T follicular helper cell (primary cell): Measurements from ENCODE around the gene KRTAP9-1.
"Not testable (repeated sequence)": the region's sequence is repeated elsewhere in the genome, so short reads cannot be mapped to it uniquely, and the experiment has no call there.

Experiments used
- DNase-seq: peaks from one replicate; pipeline ENCODE4 v3.0.0-alpha.2; 2020; ENCODE audit warnings: low read depth
- total RNA-seq, 2 experiments: gene quantifications; one replicate each; lab custom pipeline; 2026; lab: John Stamatoyannopoulos, UW

KRTAP9-1 gene, protein sequence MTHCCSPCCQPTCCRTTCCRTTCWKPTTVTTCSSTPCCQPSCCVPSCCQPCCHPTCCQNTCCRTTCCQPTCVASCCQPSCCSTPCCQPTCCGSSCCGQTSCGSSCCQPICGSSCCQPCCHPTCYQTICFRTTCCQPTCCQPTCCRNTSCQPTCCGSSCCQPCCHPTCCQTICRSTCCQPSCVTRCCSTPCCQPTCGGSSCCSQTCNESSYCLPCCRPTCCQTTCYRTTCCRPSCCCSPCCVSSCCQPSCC
- total RNA-seq, result 0 reads per million in 2 experiments

DNA sequence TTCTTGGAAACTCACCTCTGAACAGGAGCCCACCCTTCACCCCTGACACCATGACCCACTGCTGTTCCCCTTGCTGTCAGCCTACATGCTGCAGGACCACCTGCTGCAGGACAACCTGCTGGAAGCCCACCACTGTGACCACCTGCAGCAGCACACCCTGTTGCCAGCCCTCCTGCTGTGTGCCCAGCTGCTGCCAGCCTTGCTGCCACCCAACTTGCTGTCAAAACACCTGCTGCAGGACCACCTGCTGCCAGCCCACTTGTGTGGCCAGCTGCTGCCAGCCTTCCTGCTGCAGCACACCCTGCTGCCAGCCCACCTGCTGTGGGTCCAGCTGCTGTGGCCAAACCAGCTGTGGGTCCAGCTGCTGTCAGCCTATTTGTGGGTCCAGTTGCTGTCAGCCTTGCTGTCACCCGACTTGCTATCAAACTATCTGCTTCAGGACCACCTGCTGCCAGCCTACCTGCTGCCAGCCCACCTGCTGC is at the start of gene KRTAP9-1:
TSS of gene KRTAP9-1 (plus strand) at position 51 of the 482 bp plus-strand sequence. CDS start at position 51, 0 bp downstream.
- DNase-seq, result not testable (repeated sequence)

DNA sequence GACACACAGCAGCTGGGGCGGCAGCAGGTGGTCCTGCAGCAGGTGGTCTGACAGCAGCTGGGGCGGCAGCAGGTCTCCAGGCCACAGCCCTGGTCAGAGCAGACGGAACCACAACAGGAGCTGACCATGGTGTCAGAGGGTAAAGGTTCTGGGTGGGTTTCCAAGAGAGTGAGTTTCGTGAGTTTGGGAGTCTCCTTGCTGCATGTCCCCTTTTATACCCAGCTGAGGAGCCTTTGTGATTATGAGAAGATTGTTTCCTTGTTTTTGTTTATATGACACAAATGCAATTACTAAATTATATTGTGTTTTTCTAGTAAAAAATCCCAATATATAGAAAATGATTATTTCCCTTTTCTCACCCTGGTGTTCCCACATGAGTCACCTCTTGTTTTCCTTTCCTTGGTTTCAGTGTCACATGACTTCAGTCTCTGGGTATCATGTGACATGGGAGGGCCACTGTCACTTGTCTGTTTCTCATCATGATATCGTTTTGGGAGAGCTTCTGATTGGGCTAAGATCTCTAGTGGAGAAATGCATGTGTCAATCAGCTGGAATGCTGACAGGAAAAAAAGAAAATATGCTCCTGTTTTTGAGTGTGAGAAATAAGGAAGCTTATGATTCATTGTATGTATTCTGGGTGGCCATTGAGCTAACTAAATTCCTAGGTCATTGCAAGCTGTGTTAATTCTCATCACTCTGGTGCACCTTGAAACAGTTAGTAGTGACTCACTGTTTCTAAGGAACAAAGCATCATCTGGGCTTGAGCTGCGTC is 49.1 kb upstream of the KRTAP9-1 start, which contains the start of gene KRTAP4-6:
TSS of gene KRTAP4-6 (minus strand) at position 185 of the 772 bp plus-strand sequence. CDS start at position 128, 57 bp downstream.
- no peak for DNase-seq

DNA sequence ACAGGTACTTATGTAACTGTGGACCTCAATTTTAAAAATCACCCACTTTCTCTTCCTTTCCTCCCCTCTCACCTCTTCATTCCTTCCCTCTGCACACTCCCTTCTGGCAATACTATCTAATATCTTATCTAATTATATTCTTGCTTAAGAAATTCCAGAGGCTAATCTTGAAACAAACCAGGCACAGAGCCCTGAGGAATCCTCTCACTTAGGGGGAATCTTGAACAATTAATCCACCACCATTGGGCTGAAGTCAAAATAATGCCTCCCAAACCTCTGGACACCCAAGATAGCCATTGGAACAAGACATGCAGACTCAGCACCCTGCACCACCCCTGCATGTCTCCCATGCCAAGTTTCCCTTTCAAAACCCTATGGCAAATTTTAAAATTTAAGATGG is 48.3 kb upstream of the KRTAP9-1 start:
- DNase-seq, result no peak

DNA sequence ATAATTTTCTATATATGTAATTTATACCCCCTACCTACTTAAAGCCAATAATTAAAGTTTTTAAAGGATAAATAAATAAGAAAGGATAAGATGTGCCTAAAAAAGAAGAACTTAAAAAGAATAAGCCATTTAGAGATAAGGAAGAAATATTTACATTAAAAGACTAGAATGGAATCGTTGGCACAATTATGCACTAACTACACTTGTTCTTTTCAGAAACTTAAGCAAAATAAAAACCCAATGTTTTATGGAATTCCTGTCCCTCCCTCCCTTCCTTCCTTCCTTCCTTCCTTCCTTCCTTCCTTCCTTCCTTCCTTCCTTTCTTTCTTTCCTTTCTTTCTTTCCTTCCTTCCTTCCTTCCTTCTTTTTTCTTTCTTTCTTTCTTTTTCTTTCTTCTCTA is 44.8 kb upstream of the KRTAP9-1 start:
- no peak for DNase-seq

DNA sequence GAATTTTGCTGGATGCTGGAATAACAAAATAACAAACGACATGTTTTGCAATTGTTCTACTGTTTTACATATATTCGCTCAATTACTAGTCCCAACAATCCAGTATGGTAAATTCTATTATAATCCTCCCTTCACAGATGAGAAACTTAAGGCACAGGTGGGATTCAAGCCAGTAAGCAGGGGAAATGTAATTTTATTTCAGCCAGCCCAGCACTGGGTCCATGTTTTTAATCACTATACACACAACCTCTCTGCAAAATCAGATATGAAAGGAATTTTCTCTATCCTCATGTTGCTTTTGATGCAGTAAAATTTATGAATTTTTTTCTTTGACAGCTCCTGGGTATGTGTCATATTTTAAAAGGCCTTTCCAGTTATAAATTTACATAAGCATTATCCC is 44.4 kb upstream of the KRTAP9-1 start:
- no peak for DNase-seq

DNA sequence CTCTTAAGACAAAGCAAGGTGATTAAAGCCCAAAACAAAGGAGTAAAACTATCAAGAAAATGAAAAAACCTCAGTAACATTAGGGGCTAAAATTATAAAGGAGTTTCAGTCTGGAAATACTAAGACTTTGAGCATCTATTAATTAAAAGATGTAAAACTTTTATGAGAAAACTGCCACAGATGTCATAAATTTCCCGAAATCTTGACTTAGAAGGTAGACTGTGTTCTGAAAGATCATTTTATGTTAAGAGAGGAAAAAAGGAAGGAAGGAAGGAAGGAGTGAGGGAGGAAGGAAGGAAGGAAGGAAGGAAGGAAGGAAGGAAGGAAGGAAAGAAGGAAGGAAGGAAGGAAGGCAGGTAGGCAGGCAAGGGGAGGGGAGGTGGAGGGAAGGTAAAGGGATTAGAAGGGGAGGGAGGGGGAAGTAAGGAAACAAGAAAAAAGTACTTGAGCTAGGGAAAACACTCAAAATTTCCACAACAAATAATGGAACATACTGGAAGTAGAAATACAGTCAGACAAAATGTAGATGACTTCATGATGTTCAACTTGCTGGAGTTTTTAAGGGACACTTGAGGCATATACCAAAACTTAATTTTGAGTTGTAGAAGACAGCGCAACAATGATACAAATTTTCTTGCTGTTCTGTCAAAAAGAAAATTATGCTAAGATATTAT is 42.0 kb upstream of the KRTAP9-1 start:
- no peak for DNase-seq

DNA sequence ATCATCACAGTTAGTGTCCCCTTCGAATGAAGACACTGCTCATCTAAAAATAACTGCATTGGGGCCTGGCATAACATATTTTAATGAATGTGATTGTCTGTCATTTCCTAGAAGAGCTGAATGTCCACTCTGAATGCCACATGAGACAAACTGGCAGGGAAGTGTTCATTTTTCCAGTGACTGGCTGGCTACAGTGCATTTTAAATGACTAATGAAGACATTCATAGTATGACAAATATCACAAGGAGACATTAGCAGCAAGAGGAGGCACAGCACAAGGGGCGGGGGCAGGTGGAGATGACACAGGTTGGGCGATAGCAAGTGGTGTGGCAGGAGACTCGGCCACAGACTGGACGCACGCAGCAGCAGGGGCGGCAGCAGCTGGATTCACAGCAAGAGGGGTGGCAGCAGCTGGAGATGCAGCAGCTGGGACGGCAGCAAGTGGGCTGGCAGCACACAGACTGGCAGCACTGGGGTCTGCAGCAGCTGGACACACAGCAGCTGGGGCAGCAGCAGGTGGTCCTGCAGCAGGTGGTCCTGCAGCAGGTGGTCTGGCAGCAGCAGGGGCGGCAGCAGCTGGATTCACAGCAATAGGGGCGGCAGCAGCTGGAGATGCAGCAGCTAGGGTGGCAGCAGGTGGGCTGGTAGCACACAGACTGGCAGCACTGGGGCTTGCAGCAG is 40.6 kb upstream of the KRTAP9-1 start:
- not testable (repeated sequence) for DNase-seq

DNA sequence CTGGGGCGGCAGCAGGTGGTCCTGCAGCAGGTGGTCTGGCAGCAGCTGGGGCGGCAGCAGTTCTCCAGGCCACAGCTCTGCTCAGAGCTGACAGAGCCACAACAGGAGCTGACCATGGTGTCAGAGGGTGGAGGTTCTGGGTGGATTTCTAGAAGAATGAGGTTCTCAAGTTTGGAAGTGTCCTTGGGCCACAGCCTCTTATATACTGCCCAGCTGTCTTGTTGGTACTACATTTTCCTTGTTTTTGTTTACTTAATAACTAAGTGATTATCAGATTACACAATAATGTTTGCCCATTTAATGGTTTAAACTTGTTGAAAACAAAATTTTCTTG is 40.1 kb upstream of the KRTAP9-1 start, which contains the start of gene KRTAP4-5:
TSS of gene KRTAP4-5 (minus strand) at position 174 of the 334 bp plus-strand sequence. CDS start at position 116, 58 bp downstream.
- no peak for DNase-seq

DNA sequence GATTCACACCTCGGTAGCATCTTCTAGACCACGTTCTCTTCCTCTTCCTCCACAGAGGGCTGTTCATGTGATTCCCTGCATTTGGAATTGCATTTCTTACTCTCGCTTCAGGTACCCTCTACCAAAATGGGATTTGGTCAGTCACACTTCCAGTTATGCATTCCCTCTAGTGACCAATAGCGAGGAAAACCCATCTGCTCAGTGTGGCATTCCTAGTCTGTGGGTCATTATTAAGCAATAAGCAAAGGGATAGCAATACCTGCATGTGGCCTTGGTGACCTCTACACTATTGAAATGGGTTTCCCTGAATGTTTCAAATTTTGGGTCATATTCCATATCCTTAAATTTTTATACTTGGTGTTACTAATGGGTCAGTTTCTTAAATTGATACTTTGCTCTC is 39.7 kb upstream of the KRTAP9-1 start:
- DNase-seq, result no peak

DNA sequence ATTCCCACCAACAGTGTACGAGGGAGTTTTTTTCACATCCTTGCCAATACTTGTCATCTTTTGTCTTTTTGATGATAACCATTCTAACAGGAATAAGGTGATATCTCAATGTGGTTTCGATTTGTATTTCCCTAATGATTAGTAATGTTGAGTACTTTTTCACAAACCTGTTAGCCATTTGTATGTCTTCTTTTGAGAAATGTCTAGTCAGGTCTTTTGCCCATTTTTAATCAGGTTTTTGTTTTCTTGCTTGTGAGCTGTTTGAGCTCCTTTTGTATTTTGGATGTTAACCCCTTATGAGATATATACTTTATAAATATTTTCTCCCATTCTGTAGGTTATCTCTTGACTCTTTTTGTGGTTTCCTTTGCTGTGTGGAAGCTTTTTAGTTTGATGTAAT is 38.2 kb upstream of the KRTAP9-1 start:
- DNase-seq, result no peak

DNA sequence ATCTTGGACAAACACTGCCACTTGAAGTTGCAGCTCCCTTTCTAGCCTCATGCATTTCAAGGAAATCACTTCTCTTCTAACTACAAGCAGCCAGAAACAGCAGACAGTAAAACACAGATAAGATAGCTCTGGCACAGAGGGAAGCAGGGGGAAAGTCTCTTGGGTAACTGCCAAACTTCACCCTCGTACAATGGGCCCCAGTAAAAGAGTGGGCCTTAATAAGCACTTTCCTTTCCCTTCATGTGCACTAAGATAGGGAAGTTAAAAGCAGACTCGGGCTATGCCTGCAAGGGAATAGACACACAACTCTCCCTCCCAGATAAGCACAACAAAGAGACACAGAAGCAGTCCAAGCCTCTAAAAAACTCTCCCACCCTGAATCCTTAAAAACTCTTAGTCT is 35.8 kb upstream of the KRTAP9-1 start:
- DNase-seq, result no peak

DNA sequence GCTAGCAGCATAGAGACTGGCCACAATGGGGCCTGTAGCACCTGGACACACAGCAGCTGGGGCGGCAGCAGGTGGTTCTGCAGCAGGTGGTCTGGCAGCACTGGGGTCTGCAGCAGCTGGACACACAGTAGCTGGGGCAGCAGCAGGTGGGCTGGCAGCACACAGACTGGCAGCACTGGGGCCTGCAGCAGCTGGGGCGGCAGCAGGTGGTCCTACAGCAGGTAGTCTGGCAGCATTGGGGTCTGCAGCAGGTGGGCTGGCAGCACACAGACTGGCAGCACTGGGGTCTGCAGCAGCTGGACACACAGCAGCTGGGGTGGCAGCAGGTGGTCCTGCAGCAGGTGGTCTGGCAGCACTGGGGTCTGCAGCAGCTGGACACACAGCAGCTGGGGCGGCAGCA is 29.5 kb upstream of the KRTAP9-1 start:
- not testable (repeated sequence) for DNase-seq

DNA sequence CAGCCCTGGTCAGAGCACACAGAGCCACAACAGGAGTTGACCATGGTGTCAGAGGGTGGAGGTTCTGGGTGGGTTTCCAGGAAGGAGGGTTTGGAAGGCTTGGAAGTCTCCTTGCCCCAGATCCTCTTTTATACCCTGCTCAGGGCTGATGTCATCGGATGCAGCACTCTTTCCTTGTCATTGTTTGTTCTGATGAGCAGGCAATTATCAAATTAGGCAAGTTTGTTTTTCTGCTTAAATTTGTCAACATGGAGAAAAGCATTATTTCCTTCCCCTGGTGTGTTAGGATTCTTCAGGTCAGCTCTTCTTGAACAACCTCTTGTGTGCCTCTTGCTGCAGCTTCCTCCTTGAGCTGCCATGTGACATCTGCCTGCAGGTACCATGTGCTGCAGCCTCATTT is 29.0 kb upstream of the KRTAP9-1 start, which contains the start of gene KRTAP4-4:
TSS of gene KRTAP4-4 (minus strand) at position 101 of the 400 bp plus-strand sequence. CDS start at position 44, 57 bp downstream.
- DNase-seq, result no peak

DNA sequence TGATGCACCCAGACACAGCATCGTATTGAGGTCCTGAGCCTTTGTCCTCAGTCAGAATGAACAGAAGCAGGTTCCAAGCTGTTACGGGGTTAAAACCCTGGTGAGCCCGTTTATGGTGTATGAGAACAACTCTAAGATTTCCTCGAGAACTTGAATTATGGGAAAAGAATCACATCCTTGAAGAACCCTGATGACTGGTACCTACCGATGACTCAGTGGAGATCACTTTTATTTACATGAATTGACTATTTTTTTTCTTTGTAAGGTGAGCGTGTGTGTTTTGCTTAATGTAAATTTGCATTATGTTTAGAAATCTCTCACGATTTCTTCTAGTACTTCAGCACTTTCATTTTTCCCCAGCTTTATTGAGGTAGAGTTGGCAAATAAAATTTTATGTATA is 25.9 kb upstream of the KRTAP9-1 start:
- no peak for DNase-seq

DNA sequence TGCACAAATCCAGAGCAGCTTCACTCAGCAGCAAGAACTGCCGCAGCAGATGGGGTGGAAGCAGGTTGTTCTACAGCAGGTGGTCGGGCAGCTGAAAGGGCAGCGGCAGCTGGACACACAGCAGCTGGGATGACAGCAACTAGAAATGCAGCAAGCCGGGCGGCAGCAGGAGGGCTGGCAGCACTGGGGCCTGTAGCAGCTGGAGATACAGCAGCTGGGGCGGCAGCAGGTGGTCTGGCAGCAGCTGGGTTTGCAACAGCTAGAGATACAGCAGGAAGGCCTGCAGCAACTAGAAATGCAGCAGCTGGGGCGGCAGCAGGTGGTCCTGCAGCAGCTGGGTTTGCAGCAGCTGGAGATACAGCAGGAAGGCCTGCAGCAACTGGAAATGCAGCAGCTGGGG is 22.1 kb upstream of the KRTAP9-1 start:
- DNase-seq, result no peak

DNA sequence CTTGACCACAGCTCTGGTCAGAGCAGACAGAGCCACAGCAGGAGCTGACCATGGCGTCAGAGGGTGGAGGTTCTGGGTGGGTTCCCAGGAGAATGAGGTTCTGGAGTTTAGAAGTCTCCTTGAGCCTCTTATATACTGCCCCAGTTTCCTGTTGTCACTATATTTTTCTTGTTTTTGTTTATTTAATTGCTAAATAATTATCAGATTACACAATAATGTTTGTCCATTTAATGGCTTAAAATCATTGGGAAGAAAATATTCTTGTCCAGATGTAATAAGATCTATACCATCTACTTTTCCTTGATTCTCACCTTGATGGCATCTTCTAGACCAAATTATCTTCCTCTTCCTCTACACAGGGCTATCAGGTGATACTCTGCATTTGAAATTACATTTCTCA is 21.6 kb upstream of the KRTAP9-1 start, which contains the start of gene KRTAP4-3:
TSS of gene KRTAP4-3 (minus strand) at position 101 of the 400 bp plus-strand sequence. CDS start at position 52, 49 bp downstream.
- no peak for DNase-seq

DNA sequence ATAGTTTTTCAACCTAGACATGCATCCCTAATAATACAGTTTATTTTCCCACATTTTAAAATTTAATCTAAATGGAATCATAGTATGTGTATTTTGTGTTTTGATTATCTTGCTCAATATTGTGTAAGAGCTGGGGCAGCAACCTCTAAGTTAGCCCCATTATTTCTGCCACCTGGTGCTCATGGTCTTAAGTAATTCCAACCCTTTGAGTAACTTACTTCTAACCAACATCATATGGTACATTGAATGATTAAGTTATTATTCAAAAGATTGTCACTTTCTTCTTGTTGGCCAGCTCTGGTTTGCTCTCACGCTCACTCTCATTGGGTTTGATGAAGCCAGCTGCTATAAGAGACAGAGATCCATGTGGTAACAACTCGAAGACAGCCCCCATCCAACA is 17.8 kb upstream of the KRTAP9-1 start:
- DNase-seq, result no peak

DNA sequence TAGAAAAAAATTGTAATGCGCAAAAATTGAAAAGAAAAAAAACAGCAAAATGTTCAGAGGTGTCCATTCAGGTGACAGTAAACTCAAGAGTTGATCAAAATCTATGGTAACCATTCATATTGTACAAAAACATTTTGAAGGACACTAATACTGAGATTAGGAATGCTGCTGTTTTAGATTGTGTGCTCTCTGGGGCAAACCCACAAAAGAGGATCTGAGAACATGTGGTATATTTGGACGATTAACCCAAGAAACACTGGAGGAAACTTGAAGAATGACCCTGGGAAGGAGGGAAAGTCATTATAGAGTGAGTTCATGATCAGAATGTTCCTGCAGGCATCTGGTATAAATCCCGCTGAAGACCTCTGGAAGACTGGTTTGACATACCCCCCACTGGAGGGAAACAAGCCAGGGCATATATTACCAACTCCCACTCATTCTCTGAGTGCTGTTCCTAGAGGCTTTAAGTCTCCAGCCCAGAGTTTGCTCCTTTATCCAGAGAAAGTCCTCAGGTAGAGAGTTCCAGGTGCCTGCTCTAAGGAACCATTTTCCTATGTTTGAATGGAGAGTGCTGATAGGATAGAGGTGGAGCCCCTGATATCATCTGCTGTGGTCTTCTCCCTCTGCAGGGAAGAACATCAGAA is 12.8 kb upstream of the KRTAP9-1 start:
- DNase-seq, result no peak

DNA sequence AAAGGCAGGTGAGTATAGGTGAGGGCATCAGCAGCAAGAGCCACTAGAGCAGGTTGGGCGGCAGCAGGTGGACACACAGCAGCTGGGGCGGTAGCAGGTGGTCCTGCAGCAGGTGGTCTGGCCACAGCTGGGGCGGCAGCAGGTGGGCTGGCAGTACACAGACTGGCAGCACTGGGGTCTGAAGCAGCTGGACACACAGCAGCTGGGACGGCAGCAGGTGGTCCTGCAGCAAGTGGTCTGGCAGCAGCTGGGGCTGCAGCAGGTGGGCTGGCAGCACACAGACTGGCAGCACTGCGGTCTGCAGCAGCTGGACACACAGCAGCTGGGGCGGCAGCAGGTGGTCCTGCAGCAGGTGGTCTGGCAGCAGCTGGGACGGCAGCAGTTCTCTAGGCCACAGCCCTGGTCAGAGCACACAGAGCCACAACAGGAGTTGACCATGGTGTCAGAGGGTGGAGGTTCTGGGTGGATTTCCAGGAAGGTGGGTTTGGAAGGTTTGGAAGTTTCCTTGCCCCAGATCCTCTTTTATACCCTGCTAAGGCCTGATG is 11.9 kb upstream of the KRTAP9-1 start, which contains the start of gene KRTAP4-2:
TSS of gene KRTAP4-2 (minus strand) at position 495 of the 545 bp plus-strand sequence. CDS start at position 438, 57 bp downstream.
- no peak for DNase-seq

DNA sequence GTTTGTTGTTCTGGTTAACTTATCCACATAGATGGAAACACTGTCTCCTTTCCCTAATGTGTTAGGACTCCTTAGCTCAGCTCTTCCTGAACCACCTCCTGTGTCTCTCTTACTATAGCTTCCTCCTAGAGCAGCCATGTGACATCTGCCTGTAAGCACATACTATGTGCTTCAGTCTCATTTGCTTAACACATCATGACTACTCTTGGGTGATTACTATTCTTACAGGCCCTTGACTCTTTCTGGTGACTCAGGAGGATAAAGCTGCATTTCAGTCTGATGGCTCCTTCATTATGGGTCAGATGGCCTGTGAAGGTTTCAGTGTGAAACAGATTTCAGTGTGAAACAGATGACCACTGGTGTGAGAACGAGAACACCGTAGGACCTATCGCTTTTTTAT is 11.3 kb upstream of the KRTAP9-1 start:
- no peak for DNase-seq
